Epithelial cell of proximal tubule (primary cell): ENCODE results near the gene POC1A. TPM values are rescaled to one million over a fixed set of nuclear protein-coding genes. Genes with fewer than 3 reads are reported as not detected.

ENCODE experiments used
- DNase-seq: peaks from one replicate; pipeline ENCODE4 v3.0.0-alpha.2; 2011; ENCODE audit warnings: low read depth
- H3K4me3 ChIP-seq: 2 replicates; pipeline ENCODE4 v1.5.1; 2011; ENCODE audit warnings: low read depth, mild to moderate bottlenecking, low read length
- CTCF ChIP-seq: conservative IDR thresholded peaks from 2 replicates; pipeline ENCODE4 v1.5.1; 2012; ENCODE audit warnings: low read depth, mild to moderate bottlenecking, low read length
- total RNA-seq: library from RNA; depleted of rRNA; stranded (reverse); fragments of >200 nt; gene quantifications from 2 replicates; pipeline ENCODE4 v1.2.3, GENCODE V29; 2015

The POC1A gene
- total RNA-seq, 1 donor from 2014 or later = 15.7 TPM

- H3K4me3 ChIP-seq = no peak overlapping the region
- no peak for DNase-seq
- no peak for TF ChIP-seq CTCF
Measured at GRCh38 chr3:52176951-52177700, 22.9 kb upstream of the POC1A start.

- H3K4me3 ChIP-seq = no peak overlapping the region
- no peak for DNase-seq
- TF ChIP-seq CTCF = no peak
Measured at GRCh38 chr3:52176180-52176752, 22.0 kb upstream of the POC1A start.

GRCh38 chr3:52175416-52176179, 21.4 kb upstream of the POC1A start:
- no peak for DNase-seq
- TF ChIP-seq CTCF = no peak
- H3K4me3 ChIP-seq = no peak overlapping the region

- no peak overlapping the region for H3K4me3 ChIP-seq
- no peak for DNase-seq
- TF ChIP-seq CTCF = no peak
Measured at GRCh38 chr3:52174896-52175295, 20.7 kb upstream of the POC1A start.

GRCh38 chr3:52173101-52173500, 18.9 kb upstream of the POC1A start:
- no peak for TF ChIP-seq CTCF
- DNase-seq = no peak
- H3K4me3 ChIP-seq = no peak overlapping the region

- no peak overlapping the region for H3K4me3 ChIP-seq
- DNase-seq = no peak
- TF ChIP-seq CTCF = no peak
Measured at GRCh38 chr3:52172262-52172757, 18.1 kb upstream of the POC1A start.
